Occipital lobe (tissue), 3 donors: Measurements from ENCODE around the gene B3GNT5. TPM values are rescaled to one million over a fixed set of nuclear protein-coding genes. Genes with fewer than 3 reads are reported as not detected.

ENCODE experiments used
- DNase-seq: peaks from one replicate; lab custom pipeline; 2025; lab: John Stamatoyannopoulos, UW
- small RNA-seq: library from RNA; depleted of rRNA; stranded (forward); fragments of <200 nt; gene quantifications from one replicate; pipeline ENCODE3, GENCODE V24; 2014
- total RNA-seq: library from RNA; depleted of rRNA; stranded (reverse); fragments of >200 nt; gene quantifications from one replicate; pipeline ENCODE4 v1.2.3, GENCODE V29; 2014

B3GNT5 gene
- total RNA-seq, 1 donor from 2014 or later = 24.0 TPM

DNA sequence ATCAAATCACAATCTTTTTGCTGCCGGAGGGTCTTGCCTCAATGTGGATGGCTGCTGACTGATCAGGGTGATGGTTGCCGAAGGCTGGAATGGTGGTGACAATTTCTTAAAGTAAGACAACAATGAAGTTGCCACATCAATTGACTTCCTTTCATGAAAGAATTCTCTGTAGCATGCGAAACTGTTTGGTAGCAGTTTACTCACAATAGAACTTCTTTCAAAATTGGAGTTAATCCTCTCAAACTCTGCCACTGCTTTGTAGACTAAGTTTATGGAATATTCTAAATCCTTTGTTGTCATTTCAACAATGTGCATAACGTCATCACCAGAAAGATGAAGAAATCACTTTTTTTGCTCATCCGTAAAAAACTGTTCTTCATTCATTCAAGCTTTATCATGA, 65.8 kb downstream of the B3GNT5 start:
- no peak for DNase-seq

- no peak for DNase-seq
Measured at GRCh38 chr3:183319371-183319770, 66.3 kb downstream of the B3GNT5 start.

Small RNAs within 50 kb of the gene (small RNA-seq; reads per million reads assigned to genes)
- gene RNA5SP151 = not detected

Other genes with a start within 250 kb of the B3GNT5 start
- 37.1 TPM for gene MCCC1, start 153.8 kb upstream of the B3GNT5 start, total RNA-seq
- gene LAMP3, start 90.5 kb upstream of the B3GNT5 start, total RNA-seq = not detected
- 34.5 TPM for gene MCF2L2, start 175.4 kb downstream of the B3GNT5 start, total RNA-seq